ENCODE results near the gene UGT1A8. TPM values are rescaled to one million over a fixed set of nuclear protein-coding genes. Genes with fewer than 3 reads are reported as not detected.
"Not testable (repeated sequence)": the region's sequence is repeated elsewhere in the genome, so short reads cannot be mapped to it uniquely, and the experiment has no call there.

The UGT1A8 gene
- total RNA-seq, 2 experiments from 2014 or later = not detected

- Histone ChIP-seq H3K36me3 (ENCODE audit: insufficient read depth, low read length) (no peaks in the 10 kb centered on the region), H3K27ac (ENCODE audit: low read depth in 1 of 2, low read length in 2 of 2) (no peak overlapping the region), H3K4me1 (ENCODE audit: insufficient read depth, low read length) (no peaks in the 10 kb centered on the region), H3K9me3 (ENCODE audit: control insufficient read depth in 1 of 2, insufficient read depth in 1 of 2, low read length in 2 of 2) (peaks cover 3 to 4% of the 10 kb centered on the region in 2 experiments), H3K27me3 (ENCODE audit: control insufficient read depth in 1 of 2, insufficient read depth in 2 of 2, low read length in 2 of 2) (peaks cover 0 to 4% of the 10 kb centered on the region in 2 experiments), H3K4me3 (ENCODE audit: low read length) (no peak overlapping the region)
- peaks cover 3% of the 10 kb centered on the region for H3K9me3 Mint-ChIP-seq
- H3K27me3 Mint-ChIP-seq = peaks cover 8% of the 10 kb centered on the region
- DNase-seq (no peak), ATAC-seq (ENCODE audit: poor library complexity) (no peak)
- H3K36me3 Mint-ChIP-seq (ENCODE audit: low read depth) = no peaks in the 10 kb centered on the region
- no peak overlapping the region for H3K4me3 Mint-ChIP-seq
- POLR2A ChIA-PET = no interaction called here
- no peak overlapping the region for H3K27ac Mint-ChIP-seq
- intact Hi-C loops (cut with DNase I, micrococcal nuclease) = no loop called here
- H3K4me1 Mint-ChIP-seq (ENCODE audit: low read depth) = no peaks in the 10 kb centered on the region
- TF ChIP-seq CTCF (IDR thresholded peaks at IDR 0.05) = no peak
- CTCF ChIA-PET = no interaction called here
Observed at GRCh38 chr2:233699424-233700027, 82.1 kb downstream of the UGT1A8 start.

- Histone ChIP-seq H3K36me3 (ENCODE audit: insufficient read depth, low read length) (no peaks in the 10 kb centered on the region), H3K4me3 (ENCODE audit: low read length) (no peak overlapping the region), H3K27ac (ENCODE audit: low read depth in 1 of 2, low read length in 2 of 2) (no peak overlapping the region), H3K27me3 (ENCODE audit: control insufficient read depth in 1 of 2, insufficient read depth in 2 of 2, low read length in 2 of 2) (peaks cover 0 to 4% of the 10 kb centered on the region in 2 experiments), H3K9me3 (ENCODE audit: control insufficient read depth in 1 of 2, insufficient read depth in 1 of 2, low read length in 2 of 2) (peaks cover 3 to 4% of the 10 kb centered on the region in 2 experiments), H3K4me1 (ENCODE audit: insufficient read depth, low read length) (no peaks in the 10 kb centered on the region)
- intact Hi-C loops (cut with DNase I, micrococcal nuclease) = no loop called here
- ChIA-PET CTCF (no interaction called here), POLR2A (no interaction called here)
- ATAC-seq (ENCODE audit: poor library complexity) = no peak
- Mint-ChIP-seq H3K27ac (no peak overlapping the region), H3K27me3 (peaks cover 13% of the 10 kb centered on the region), H3K9me3 (peaks cover 3% of the 10 kb centered on the region), H3K4me1 (ENCODE audit: low read depth) (no peaks in the 10 kb centered on the region), H3K36me3 (ENCODE audit: low read depth) (no peaks in the 10 kb centered on the region), H3K4me3 (no peak overlapping the region)
- no peak for TF ChIP-seq CTCF (IDR thresholded peaks at IDR 0.05)
- DNase-seq = no peak
Observed at GRCh38 chr2:233700028-233700635, 82.7 kb downstream of the UGT1A8 start.

GRCh38 chr2:233700842-233701241 is 83.4 kb downstream of the UGT1A8 start:
- H3K27ac ChIP-seq (ENCODE audit: low read depth in 1 of 2, low read length in 2 of 2); CTCF ChIA-PET; POLR2A ChIA-PET; intact Hi-C loops (cut with DNase I, micrococcal nuclease); H3K4me3 Mint-ChIP-seq; DNase-seq; H3K36me3 ChIP-seq (ENCODE audit: insufficient read depth, low read length); H3K4me1 Mint-ChIP-seq (ENCODE audit: low read depth); H3K4me3 ChIP-seq (ENCODE audit: low read length); H3K36me3 Mint-ChIP-seq (ENCODE audit: low read depth); H3K4me1 ChIP-seq (ENCODE audit: insufficient read depth, low read length); H3K9me3 ChIP-seq (ENCODE audit: control insufficient read depth in 1 of 2, insufficient read depth in 1 of 2, low read length in 2 of 2); H3K27ac Mint-ChIP-seq; H3K9me3 Mint-ChIP-seq; H3K27me3 ChIP-seq (ENCODE audit: control insufficient read depth in 1 of 2, insufficient read depth in 2 of 2, low read length in 2 of 2); ATAC-seq (ENCODE audit: poor library complexity): not testable (repeated sequence)
- H3K27me3 Mint-ChIP-seq = peaks cover 17% of the 10 kb centered on the region

GRCh38 chr2:233702238-233702637 is 84.8 kb downstream of the UGT1A8 start:
- H3K36me3 Mint-ChIP-seq (ENCODE audit: low read depth) = no peaks in the 10 kb centered on the region
- no peak overlapping the region for H3K27ac ChIP-seq (ENCODE audit: low read depth in 1 of 2, low read length in 2 of 2)
- no peak for ATAC-seq (ENCODE audit: poor library complexity)
- peaks cover 3 to 4% of the 10 kb centered on the region in 2 experiments for H3K9me3 ChIP-seq (ENCODE audit: control insufficient read depth in 1 of 2, insufficient read depth in 1 of 2, low read length in 2 of 2)
- no peaks in the 10 kb centered on the region for H3K36me3 ChIP-seq (ENCODE audit: insufficient read depth, low read length)
- ChIA-PET CTCF (no interaction called here), POLR2A (no interaction called here)
- DNase-seq = no peak
- no peak overlapping the region for H3K4me3 Mint-ChIP-seq
- peaks cover 3% of the 10 kb centered on the region for H3K9me3 Mint-ChIP-seq
- no peaks in the 10 kb centered on the region for H3K4me1 ChIP-seq (ENCODE audit: insufficient read depth, low read length)
- H3K27me3 ChIP-seq (ENCODE audit: control insufficient read depth in 1 of 2, insufficient read depth in 2 of 2, low read length in 2 of 2) = peaks cover 0 to 4% of the 10 kb centered on the region in 2 experiments
- peaks cover 20% of the 10 kb centered on the region for H3K27me3 Mint-ChIP-seq
- H3K4me1 Mint-ChIP-seq (ENCODE audit: low read depth) = no peaks in the 10 kb centered on the region
- TF ChIP-seq CTCF (IDR thresholded peaks at IDR 0.05) = no peak
- H3K27ac Mint-ChIP-seq = no peak overlapping the region
- intact Hi-C loops (cut with DNase I, micrococcal nuclease) = no loop called here
- no peak overlapping the region for H3K4me3 ChIP-seq (ENCODE audit: low read length)
